GM18517 (cell line): ENCODE results near the gene IQSEC1.

ENCODE experiments used
- ATAC-seq: cut with Tn5 transposase; IDR thresholded peaks from one replicate; pipeline ENCODE4 v1.9.1; 2021; ENCODE audit warnings: mild to moderate bottlenecking, moderate library complexity; ENCODE audit not compliant: unreplicated experiment

Gene IQSEC1

GRCh38 chr3:13017361-13018042, 55.7 kb downstream of the IQSEC1 start:
- ATAC-seq: no peak

DNA sequence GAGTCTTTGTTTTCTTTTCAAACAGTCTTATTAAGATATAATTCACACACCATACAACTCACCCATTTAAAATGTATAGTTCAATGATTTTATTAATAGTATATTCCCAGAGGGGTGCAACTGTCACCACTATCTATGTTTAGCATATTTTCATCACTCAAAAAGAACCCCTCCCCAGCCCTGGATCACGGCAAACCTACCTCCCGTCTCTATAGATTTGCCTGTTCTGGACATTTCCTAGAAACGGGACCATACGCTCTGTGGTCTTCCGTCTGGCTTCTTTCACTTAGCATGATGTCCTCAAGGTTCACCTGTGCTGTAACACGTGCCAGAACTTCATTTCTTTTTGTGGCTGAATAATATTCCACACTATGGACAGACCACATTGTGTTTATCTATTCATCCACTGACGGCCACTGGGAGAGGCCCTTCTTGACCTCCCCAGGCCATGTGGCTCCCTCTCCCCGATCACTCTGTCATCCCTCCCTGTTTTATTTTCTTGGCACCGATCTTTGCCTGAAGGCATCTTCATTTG, 56.4 kb downstream of the IQSEC1 start:
- ATAC-seq: no peak

DNA sequence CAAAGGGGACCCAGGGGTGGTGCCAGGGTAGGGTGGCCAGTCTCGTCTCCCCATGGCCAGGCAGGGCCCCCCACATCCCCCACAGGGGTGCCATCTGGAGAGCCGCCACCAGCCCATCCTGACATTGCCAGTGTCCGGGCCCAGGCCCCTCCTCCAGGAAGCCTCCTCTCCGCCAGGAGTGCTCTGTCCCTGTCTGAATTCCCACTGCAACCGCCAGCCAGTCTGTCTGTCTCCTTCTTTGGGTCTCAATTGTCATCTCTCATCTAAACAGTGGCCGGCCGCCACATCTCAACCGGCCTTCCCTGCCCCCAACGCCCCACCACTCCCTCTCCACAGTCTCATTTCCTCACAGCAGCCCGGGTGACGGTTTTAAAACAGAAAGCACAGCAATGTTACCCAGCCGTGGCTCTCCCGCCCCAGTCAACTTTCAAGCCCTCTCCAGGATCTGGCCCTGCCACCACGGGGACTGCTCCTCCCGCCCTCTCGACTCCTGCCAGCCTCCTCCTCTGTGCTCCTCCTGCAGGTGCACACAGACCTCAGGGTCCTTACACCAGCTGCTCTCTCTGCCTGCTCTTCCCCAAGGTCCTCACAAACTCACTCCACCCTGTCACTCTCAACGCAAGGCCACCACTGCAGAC, 57.0 kb downstream of the IQSEC1 start:
- peak; percentile 41 for ATAC-seq

- ATAC-seq: no peak
These were observed 57.7 kb downstream of the IQSEC1 start for GRCh38 chr3:13015286-13016082.

DNA sequence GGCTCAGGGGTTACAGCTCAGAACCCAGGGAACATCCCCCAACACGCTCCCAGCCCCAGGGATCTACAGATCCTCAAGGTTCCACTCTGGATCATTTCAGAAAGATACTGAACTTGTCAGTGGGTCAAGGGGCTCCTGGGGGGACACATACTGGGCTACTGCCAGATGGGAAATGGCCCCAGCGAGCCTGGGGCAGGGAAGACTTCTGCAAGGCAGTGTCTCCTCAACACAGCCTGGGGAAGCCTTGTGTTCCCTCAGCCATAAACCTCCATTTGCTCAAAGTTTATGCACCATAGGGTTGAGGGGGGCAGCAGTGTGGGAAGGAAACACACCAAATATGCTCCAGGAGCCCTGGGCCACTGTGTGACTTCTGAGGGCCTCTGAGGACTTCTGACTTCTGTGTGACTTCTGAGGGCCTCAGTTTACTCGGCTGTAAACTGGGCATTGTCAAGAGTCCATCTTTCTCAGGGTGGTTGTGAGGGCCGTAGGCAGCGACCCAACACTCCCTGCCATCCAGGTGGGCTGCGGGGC, 58.4 kb downstream of the IQSEC1 start:
- no peak for ATAC-seq

DNA sequence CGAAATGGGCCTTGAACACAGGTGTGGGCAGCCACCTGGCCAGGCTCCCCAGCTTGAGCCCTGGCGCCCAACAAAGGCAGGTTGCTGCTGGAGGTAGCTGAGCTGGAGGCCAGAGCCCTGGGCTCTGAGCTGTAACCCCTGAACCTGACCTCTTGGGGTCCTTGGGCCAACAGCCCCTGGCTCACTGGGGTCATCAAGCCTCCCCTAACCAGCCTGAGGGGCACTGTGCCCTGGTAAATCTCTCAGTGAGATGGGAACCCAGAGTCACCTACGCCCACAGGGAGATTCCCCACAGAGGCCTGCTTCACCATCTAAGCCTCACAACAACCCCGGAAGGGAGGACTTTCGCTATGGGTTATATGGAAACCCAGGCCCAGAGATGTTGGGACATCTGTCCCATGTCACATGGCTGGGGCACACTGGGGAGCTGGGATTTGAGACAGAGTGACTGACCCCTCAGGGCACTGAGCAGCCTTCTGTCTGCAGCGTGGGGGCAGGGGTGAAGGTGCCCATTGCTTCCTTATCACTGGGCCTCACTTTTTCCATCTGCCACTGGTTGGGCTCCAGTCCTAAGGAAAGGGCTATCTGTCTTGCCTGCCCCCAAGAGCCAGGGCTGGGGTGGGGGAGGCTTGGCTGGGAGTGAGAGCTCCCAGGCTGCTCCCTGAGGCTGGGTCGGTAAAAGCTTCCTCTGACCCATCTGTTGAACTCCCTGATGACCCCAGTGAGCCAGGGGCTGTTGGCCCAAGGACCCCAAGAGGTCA, 59.1 kb downstream of the IQSEC1 start:
- no peak for ATAC-seq

DNA sequence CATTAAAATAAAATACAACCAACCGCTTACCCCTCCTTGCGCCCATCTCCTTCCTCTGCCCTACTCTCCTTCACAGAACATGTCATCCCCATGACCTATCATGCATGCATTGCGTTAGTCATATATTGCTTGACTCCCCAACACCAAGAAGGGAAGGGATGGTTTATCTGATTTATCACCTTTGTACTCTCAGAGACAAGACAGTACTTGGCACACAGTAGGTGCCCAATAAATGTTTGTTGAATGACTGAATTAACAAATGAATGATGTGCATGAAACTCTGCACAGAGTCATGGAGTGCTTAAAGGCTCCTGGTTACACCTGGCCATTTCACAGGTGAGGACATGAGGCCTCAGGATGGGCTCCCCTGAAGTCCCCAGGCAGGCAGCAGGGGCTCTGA, 59.7 kb downstream of the IQSEC1 start:
- ATAC-seq: no peak

DNA sequence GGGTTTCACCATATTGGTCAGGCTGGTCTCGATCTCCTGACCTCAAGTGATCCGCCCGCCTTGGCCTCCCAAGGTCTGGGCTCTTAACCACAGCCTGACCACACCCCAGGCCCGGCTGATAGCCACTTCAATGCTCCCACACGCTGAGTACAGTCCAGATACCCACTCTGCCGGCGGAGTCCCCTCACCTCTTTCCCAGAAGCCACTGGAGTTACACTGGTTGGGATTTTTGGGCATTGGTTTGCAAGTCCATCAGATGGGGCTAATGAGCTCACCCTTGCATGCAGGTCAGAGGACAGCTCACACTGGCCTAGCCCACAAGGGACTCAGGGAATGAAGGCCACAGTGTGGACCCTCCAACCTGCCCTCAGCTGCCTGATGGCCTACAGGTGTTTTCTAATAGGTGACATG, 60.1 kb downstream of the IQSEC1 start:
- no peak for ATAC-seq

DNA sequence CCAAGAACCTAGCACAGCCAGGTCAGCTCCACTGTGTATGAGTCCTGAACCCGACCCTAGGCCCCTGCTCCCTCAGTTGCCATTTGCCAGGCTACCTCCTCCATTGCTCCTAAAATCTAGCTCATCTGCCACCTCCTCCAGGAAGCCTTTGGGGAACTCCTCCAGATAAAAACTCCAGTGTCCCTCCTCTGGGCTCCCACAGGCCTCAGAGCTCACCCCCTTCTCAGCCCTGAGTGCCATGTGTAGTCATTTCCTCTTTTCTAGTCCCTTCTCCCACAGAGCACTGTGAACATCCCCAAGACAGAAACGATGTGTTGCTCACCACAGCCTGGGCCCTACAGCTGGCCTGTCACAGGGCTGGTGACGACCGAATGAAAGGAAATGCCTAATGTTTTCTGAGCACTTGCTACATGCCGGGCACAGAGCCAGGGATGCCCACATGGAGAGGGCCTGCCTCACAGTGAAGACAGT, 61.0 kb downstream of the IQSEC1 start:
- ATAC-seq: peak; percentile 33

DNA sequence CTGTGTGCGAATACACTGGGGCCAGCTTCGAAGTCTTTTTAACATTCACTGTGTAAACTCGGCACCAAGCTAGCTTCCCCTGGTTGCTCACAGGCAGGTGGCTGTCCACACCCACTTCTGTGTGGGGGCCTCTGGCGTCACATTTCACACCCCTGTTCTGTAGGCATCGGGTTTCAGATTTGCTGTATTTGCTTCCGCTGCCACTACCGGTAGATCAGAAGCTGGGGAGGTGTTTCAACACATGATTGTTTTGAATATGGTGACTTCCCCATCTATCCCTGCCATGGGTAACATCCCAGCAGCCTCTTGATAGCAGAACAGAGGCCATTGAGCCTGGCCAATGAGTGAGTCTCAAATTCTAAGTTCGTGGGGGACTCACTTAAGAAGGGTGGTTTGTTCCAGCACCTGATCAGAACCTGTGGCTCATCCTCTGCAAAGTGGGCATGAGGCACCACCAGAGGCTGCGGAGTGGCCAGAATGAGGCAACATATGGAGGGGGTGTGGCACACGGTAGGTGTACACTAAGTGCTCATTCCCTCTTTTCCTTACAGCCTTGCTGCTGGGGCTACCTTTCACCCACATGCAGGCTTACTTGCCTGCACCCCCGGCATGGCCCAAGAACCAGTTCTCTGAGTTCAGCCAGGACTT, 61.5 kb downstream of the IQSEC1 start:
- ATAC-seq: peak; percentile 48

- no peak for ATAC-seq
These were observed 62.3 kb downstream of the IQSEC1 start for GRCh38 chr3:13010780-13011572.

GRCh38 chr3:13009946-13010315, 63.3 kb downstream of the IQSEC1 start:
- ATAC-seq: no peak

DNA sequence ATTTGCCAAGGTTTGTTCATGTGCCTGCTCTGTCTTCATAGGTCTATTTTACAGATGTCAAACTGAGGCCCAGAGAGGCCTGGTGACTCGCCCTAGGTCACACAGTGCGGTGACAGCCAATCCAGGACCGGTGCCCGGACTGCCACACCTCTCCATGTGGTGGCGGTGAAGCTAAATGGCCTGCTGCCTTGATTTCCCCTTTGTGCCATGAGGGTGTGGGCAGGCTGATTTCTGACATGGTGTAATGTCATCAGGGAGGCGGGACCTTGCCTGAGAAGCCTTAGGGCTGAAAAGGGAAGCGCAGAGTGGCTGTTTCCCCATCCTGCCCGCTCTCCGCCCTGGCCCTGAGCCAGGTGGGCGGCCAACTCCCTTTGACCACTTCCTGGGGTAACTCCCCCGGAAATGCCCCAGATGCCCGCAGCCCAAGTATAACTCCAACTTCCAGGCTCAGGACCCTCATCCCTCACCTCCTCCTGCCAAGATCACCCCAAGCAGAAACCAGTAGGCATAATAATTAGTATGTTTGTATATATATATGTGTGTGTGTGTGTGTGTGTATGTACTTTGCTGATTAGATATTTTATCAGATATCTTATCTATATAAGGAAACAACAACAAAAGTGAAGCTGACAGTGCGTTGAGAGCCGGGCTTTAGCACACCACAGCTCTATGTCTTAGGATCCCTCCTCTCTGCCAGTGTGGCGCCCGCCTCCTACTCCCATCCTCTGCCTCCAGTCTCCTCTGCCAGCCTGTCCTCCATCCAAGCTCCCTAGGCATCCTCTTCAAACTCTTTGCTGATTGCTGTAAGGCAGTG, 63.9 kb downstream of the IQSEC1 start:
- ATAC-seq: peak; percentile 24

DNA sequence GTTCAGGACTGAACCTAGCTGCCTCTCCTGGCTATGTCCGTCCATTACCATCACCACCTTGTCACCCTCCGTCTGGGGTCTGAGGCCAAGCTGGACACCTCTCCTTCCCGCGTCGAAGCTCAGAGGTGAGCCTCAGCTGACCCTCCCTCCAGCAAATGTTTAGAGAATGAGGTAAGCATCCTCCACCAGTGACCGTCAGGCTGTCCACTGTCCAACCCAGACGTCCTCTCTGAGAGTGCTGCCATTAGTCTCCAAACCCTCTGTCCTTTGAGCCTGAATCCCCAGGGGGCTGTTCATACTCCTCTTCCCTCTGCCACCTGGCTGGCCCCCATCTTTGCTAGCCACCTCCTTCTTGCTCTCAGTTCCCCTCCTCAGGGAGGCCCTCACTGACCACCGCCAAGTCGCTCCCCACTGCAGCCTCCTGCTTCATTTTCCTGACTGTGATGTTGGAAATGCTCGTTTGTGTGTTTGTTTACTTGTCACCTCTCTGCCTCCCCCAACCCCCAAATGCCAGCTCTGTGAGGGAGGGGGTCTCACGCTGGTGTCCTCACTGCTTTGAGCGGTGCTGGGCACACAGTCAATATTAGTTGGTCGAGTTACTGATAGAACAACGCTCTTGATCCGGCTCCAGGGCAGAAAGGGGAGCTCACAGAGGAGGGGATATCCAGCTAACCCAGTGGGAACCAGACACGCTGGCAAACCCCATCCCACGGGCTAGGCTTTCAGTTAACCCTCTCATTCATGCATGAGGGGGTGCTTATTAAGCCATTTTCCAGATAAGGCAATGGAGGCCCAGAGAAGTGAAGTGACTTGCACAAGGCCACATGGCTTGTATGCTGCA, 64.9 kb downstream of the IQSEC1 start:
- no peak for ATAC-seq

DNA sequence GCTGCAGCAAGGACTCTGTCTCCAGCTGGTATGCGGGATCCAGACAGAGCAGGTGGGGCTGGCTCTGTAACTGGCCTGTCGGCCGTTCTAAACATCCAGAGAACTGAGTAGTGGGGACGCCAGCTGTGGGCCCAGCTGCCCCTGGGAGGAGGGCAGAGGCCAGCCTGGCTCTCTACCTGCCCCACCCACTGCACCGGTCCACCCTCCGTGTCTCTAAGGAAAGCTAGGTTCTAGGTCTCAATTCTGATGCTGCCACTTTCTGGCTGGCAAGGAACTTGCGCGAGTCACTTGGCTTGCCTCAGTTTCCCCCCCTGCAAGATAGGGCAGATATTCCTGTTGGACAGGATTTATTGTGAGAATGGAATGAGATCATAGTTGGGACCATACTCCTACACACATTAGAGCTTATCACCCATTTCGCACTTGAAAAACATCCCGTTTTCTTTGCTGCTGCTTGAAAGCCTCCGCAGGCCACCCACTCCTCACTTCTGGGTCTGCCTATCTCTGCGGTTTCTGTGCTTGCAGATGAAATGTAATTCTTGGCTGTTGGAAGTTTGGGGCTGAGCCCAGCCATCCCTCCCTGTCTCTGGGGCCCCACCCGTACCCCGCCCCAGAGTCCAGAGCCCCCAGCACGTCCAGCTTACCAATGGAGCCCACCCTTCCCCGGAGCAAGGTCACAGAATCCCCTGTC, 65.8 kb downstream of the IQSEC1 start:
- ATAC-seq: no peak

- ATAC-seq: no peak
These were observed 66.8 kb downstream of the IQSEC1 start for GRCh38 chr3:13006216-13006990.
